H9 (cell line): ENCODE data around the gene WNT8B. TPM values are rescaled to one million over a fixed set of nuclear protein-coding genes. Genes with fewer than 3 reads are reported as not detected.

ENCODE experiments used
- DNase-seq: peaks from one replicate; pipeline ENCODE4 v3.0.0-alpha.2; 2017
- H2AFZ ChIP-seq: one replicate; pipeline ENCODE4 v1.6.1; 2013; ENCODE audit warnings: mild to moderate bottlenecking, low read length, control low read depth, moderate library complexity
- H2AK5ac ChIP-seq: 2 replicates; pipeline ENCODE4 v1.6.1; 2013; ENCODE audit warnings: low read length, control low read depth, mixed read lengths; ENCODE audit not compliant: insufficient read length
- H2BK120ac ChIP-seq: one replicate; pipeline ENCODE4 v1.6.1; 2013; ENCODE audit warnings: low read depth, mild to moderate bottlenecking, low read length, control low read depth, inconsistent platforms; ENCODE audit not compliant: poor library complexity, severe bottlenecking
- H2BK12ac ChIP-seq: 2 replicates; pipeline ENCODE4 v1.6.1; 2013; ENCODE audit warnings: low read length, control low read depth, mixed read lengths, low read depth; ENCODE audit not compliant: insufficient read length
- H2BK15ac ChIP-seq: 2 replicates; pipeline ENCODE4 v1.6.1; 2013; ENCODE audit warnings: low read depth, low read length, control low read depth
- H2BK20ac ChIP-seq: one replicate; pipeline ENCODE4 v1.6.1; 2013; ENCODE audit warnings: low read depth, mild to moderate bottlenecking, low read length, control low read depth, inconsistent platforms; ENCODE audit not compliant: poor library complexity, severe bottlenecking
- H2BK5ac ChIP-seq: 2 replicates; pipeline ENCODE4 v1.6.1; 2013; ENCODE audit warnings: low read length, control low read depth, mixed read lengths; ENCODE audit not compliant: insufficient read length
- H3K14ac ChIP-seq: 2 replicates; pipeline ENCODE4 v1.6.1; 2013; ENCODE audit warnings: low read length, control low read depth; ENCODE audit not compliant: insufficient read depth
- H3K18ac ChIP-seq: 2 replicates; pipeline ENCODE4 v1.6.1; 2013; ENCODE audit warnings: low read depth, mild to moderate bottlenecking, mixed read lengths, low read length, control low read depth; ENCODE audit not compliant: insufficient read length
- H3K23ac ChIP-seq: 2 replicates; pipeline ENCODE4 v1.6.1; 2013; ENCODE audit warnings: low read length, control low read depth, mixed read lengths, low read depth; ENCODE audit not compliant: insufficient read length
- H3K23me2 ChIP-seq: 2 replicates; pipeline ENCODE4 v1.6.1; 2013; ENCODE audit warnings: low read depth, mild to moderate bottlenecking, mixed read lengths, low read length, control low read depth; ENCODE audit not compliant: insufficient read length, poor library complexity, severe bottlenecking
- H3K27ac ChIP-seq: 2 replicates; pipeline ENCODE4 v1.5.1; 2013; ENCODE audit warnings: low read length, control low read depth, mixed read lengths, low read depth; ENCODE audit not compliant: insufficient read length
- H3K27me3 ChIP-seq: 2 replicates; pipeline ENCODE4 v1.6.1; 2013; ENCODE audit warnings: low read length, control low read depth, inconsistent platforms; ENCODE audit not compliant: insufficient read depth
- H3K4ac ChIP-seq: 2 replicates; pipeline ENCODE4 v1.6.1; 2013; ENCODE audit warnings: low read depth, mild to moderate bottlenecking, control low read depth, inconsistent platforms, low read length, moderate library complexity
- H3K4me1 ChIP-seq: 2 replicates; pipeline ENCODE4 v1.6.1; 2013; ENCODE audit warnings: low read length, control low read depth, inconsistent platforms; ENCODE audit not compliant: insufficient read depth
- H3K4me2 ChIP-seq: 2 replicates; pipeline ENCODE4 v1.6.1; 2013; ENCODE audit warnings: low read length, control low read depth, mixed read lengths; ENCODE audit not compliant: insufficient read length, insufficient read depth
- H3K56ac ChIP-seq: 2 replicates; pipeline ENCODE4 v1.6.1; 2013; ENCODE audit warnings: low read depth, mild to moderate bottlenecking, mixed read lengths, low read length, control low read depth; ENCODE audit not compliant: insufficient read length
- H3K79me1 ChIP-seq: 2 replicates; pipeline ENCODE4 v1.6.1; 2013; ENCODE audit warnings: low read depth, mild to moderate bottlenecking, moderate library complexity, low read length, control low read depth, inconsistent platforms; ENCODE audit not compliant: insufficient read depth, poor library complexity, severe bottlenecking
- H3K79me2 ChIP-seq: 2 replicates; pipeline ENCODE4 v1.6.1; 2013; ENCODE audit warnings: low read length, control low read depth, inconsistent platforms; ENCODE audit not compliant: insufficient read depth
- H3K9ac ChIP-seq: 2 replicates; pipeline ENCODE4 v1.6.1; 2013; ENCODE audit warnings: low read length, control low read depth, mixed read lengths; ENCODE audit not compliant: insufficient read length; ENCODE audit errors: extremely low read depth
- H3K9me3 ChIP-seq: one replicate; pipeline ENCODE4 v1.6.1; 2013; ENCODE audit warnings: low read depth, low read length, inconsistent platforms; ENCODE audit not compliant: control insufficient read depth
- H3T11ph ChIP-seq: one replicate; pipeline ENCODE4 v1.6.1; 2013; ENCODE audit warnings: mild to moderate bottlenecking, low read length, control low read depth, inconsistent platforms
- H4K20me1 ChIP-seq: one replicate; pipeline ENCODE4 v1.6.1; 2013; ENCODE audit not compliant: control insufficient read depth, insufficient read length, insufficient read depth
- H4K5ac ChIP-seq: 2 replicates; pipeline ENCODE4 v1.6.1; 2013; ENCODE audit warnings: low read depth, mild to moderate bottlenecking, mixed read lengths, low read length, control low read depth; ENCODE audit not compliant: insufficient read length
- H4K8ac ChIP-seq: replicated peaks from 2 replicates; pipeline ENCODE4 v1.6.1; 2013; ENCODE audit warnings: low read length, control low read depth, mixed read lengths, low read depth; ENCODE audit not compliant: insufficient read length
- H4K91ac ChIP-seq: 2 replicates; pipeline ENCODE4 v1.6.1; 2013; ENCODE audit warnings: low read depth, mild to moderate bottlenecking, moderate library complexity, mixed read lengths, low read length, control low read depth; ENCODE audit not compliant: insufficient read length
- H3K27ac Mint-ChIP-seq, 3 experiments: 2 replicates in 2 of 3; 3 replicates in 1 of 3; pipeline ENCODE4 v1.8.0; 2020 to 2021; ENCODE audit warnings: mixed read lengths in 3 of 3, mild to moderate bottlenecking in 1 of 3, moderate library complexity in 1 of 3
- H3K27me3 Mint-ChIP-seq: 2 replicates; pipeline ENCODE4 v1.8.0; 2021; ENCODE audit warnings: low read depth, mild to moderate bottlenecking, moderate library complexity, mixed read lengths
- H3K36me3 Mint-ChIP-seq, 3 experiments: 2 replicates in 2 of 3; 3 replicates in 1 of 3; pipeline ENCODE4 v1.8.0; 2020 to 2021; ENCODE audit warnings: low read depth in 3 of 3, mixed read lengths in 3 of 3; ENCODE audit not compliant: insufficient read depth in 1 of 3
- H3K4me1 Mint-ChIP-seq, 2 experiments: 2 replicates each; pipeline ENCODE4 v1.8.0; 2020; ENCODE audit warnings: mixed read lengths in 2 of 2
- H3K4me3 Mint-ChIP-seq, 2 experiments: 2 replicates in 1 of 2; 3 replicates in 1 of 2; pipeline ENCODE4 v1.8.0; 2020 to 2021; ENCODE audit warnings: mild to moderate bottlenecking in 2 of 2, mixed read lengths in 2 of 2, moderate library complexity in 1 of 2
- H3K9me3 Mint-ChIP-seq, 2 experiments: 2 replicates in 1 of 2; 3 replicates in 1 of 2; pipeline ENCODE4 v1.8.0; 2020; ENCODE audit warnings: mild to moderate bottlenecking in 2 of 2, mixed read lengths in 2 of 2, moderate library complexity in 1 of 2
- CTCF ChIP-seq: fragments of 200-600 bp; sonication (generic); conservative IDR thresholded peaks from 3 replicates; pipeline ENCODE4 v1.8.0; 2021; ENCODE audit warnings: antibody characterized with exemption, mild to moderate bottlenecking
- WGBS: extraction: QIAGEN DNeasy Blood & Tissue Kit; methylation state at CpG from one replicate; pipeline ENCODE4 v1.1.7; 2013; ENCODE audit warnings: missing lambda C conversion rate, low lambda C conversion rate, mixed read lengths; ENCODE audit not compliant: insufficient read length; ENCODE audit errors: extremely low coverage; 5-methylcytosine and 5-hydroxymethylcytosine counted together
- total RNA-seq: library from RNA; stranded (reverse); gene quantifications from 2 replicates; pipeline ENCODE4 v1.2.1, GENCODE V29; 2021

WNT8B gene
- total RNA-seq, 1 experiment from 2014 or later: not detected

GRCh38 chr10:100516847-100517246, 54.0 kb downstream of the WNT8B start:
- H2BK5ac ChIP-seq: no peak overlapping the region
- no peak overlapping the region for H3K56ac ChIP-seq
- no peak overlapping the region for H4K5ac ChIP-seq
- no peak overlapping the region for H3K27ac ChIP-seq
- H3K79me2 ChIP-seq: no peaks in the 10 kb centered on the region
- H3K4ac ChIP-seq: no peak overlapping the region
- no peak overlapping the region for H3K18ac ChIP-seq
- H3K9ac ChIP-seq: no peak overlapping the region
- H3K23me2 ChIP-seq: peaks cover 10% of the 10 kb centered on the region
- H3T11ph ChIP-seq: no peak overlapping the region
- H3K14ac ChIP-seq: no peak overlapping the region
- Mint-ChIP-seq H3K4me1 (peaks cover 9 to 13% of the 10 kb centered on the region in 2 experiments), H3K4me3 (0 out of 5 replicates have a peak overlapping the region, but pooled peaks of 1 of the 2 experiments have one; percentile 5), H3K27me3 (peaks cover 47% of the 10 kb centered on the region), H3K9me3 (no peaks in the 10 kb centered on the region), H3K36me3 (no peaks in the 10 kb centered on the region; a peak in 1 of 7 replicates), H3K27ac (no peak overlapping the region)
- no peak overlapping the region for H3K4me2 ChIP-seq
- H3K79me1 ChIP-seq: no peaks in the 10 kb centered on the region
- WGBS: no CpG with 5 or more reads among the region's 2 CpGs
- H3K9me3 ChIP-seq: no peaks in the 10 kb centered on the region
- no peaks in the 10 kb centered on the region for H4K20me1 ChIP-seq
- H2BK15ac ChIP-seq: no peak overlapping the region
- DNase-seq: peak; percentile 59
- no peak overlapping the region for H2BK20ac ChIP-seq
- H2AK5ac ChIP-seq: no peak overlapping the region
- no peak overlapping the region for H3K23ac ChIP-seq
- TF ChIP-seq CTCF: peak; percentile 56
- H4K8ac ChIP-seq: no peak overlapping the region
- no peaks in the 10 kb centered on the region for H3K4me1 ChIP-seq
- H2AFZ ChIP-seq: no peak overlapping the region
- H2BK12ac ChIP-seq: no peak overlapping the region
- no peak overlapping the region for H4K91ac ChIP-seq
- peaks cover 4% of the 10 kb centered on the region; the same call in 1 of the 2 replicates for H3K27me3 ChIP-seq
- no peak overlapping the region for H2BK120ac ChIP-seq
